Kidney (tissue), 14 donors: ENCODE results near the gene KRTAP3-2. TPM values are rescaled to one million over a fixed set of nuclear protein-coding genes. Genes with fewer than 3 reads are reported as not detected.

Source experiments
- DNase-seq, 5 donors: peaks; one replicate each; pipeline ENCODE4 v3.0.0-alpha.2; 2013 to 2020
- FAIRE-seq: peaks from 2 replicates; lab custom pipeline; 2012; peaks lifted over from hg19 to GRCh38; lab: Jason Lieb, UNC
- H3K27ac ChIP-seq, 2 donors: one replicate each; pipeline ENCODE4 v1.7.0; 2013; ENCODE audit warnings: low read depth in 2 of 2, low read length in 2 of 2, inconsistent platforms in 1 of 2
- H3K27me3 ChIP-seq: one replicate; pipeline ENCODE4 v1.7.1; 2013; ENCODE audit warnings: low read length, inconsistent platforms; ENCODE audit not compliant: control insufficient read depth, insufficient read depth
- H3K36me3 ChIP-seq, 3 donors: one replicate each; pipeline versions ENCODE4 v1.7.0 to v1.7.1; 2013; ENCODE audit warnings: low read length in 3 of 3, control low read depth in 1 of 3, inconsistent platforms in 1 of 3; ENCODE audit not compliant: insufficient read depth in 3 of 3, control insufficient read depth in 2 of 3
- H3K4me1 ChIP-seq, 3 donors: one replicate each; pipeline versions ENCODE4 v1.7.0 to v1.7.1; 2013; ENCODE audit warnings: low read length in 3 of 3, inconsistent platforms in 1 of 3, low read depth in 1 of 3; ENCODE audit not compliant: control insufficient read depth in 2 of 3, insufficient read depth in 2 of 3
- H3K4me3 ChIP-seq, 3 donors: one replicate each; pipeline versions ENCODE4 v1.7.0 to v1.8.1; 2013; ENCODE audit warnings: low read length in 3 of 3, control low read depth in 1 of 3, inconsistent platforms in 1 of 3
- H3K9ac ChIP-seq, 3 donors: one replicate each; pipeline versions ENCODE4 v1.7.0 to v1.7.1; 2013; ENCODE audit warnings: low read length in 3 of 3, control low read depth in 1 of 3, inconsistent platforms in 1 of 3
- H3K9me3 ChIP-seq, 3 donors: one replicate each; pipeline versions ENCODE4 v1.7.0 to v1.7.1; 2013; ENCODE audit warnings: low read length in 3 of 3, control low read depth in 1 of 3, inconsistent platforms in 1 of 3; ENCODE audit not compliant: control insufficient read depth in 2 of 3, insufficient read depth in 1 of 3
- intact Hi-C: fragments of 100-400 bp; cut with DNase I; formaldehyde crosslinking; loops from one replicate; pipeline ENCODE4 v1.11.1; 2022
- polyA plus RNA-seq: library from polyadenylated mRNA; stranded (reverse); fragments of 350-450 nt; fragmentation: Illumina TruSeq; extraction: RNeasy Lipid Tissue Mini Kit (QIAGEN cat#74804); gene quantifications from one replicate; pipeline ENCODE4 v1.2.3, GENCODE V29; 2014; ENCODE audit warnings: low read depth, low replicate concordance; ENCODE audit not compliant: insufficient read depth
- total RNA-seq: library from RNA; stranded (reverse); fragmentation: NEBNext Ultra II Directional; extraction: Animal tissue kit (Norgen Biotek cat#: 25700); gene quantifications from one replicate; pipeline ENCODE4 v1.2.1, GENCODE V29; 2021
- TF ChIP-seq, protein P1 (sequence below): IDR thresholded peaks from 3 replicates; pipeline ENCODE4 v1.5.1; 2012; ENCODE audit warnings: mild to moderate bottlenecking, moderate library complexity, borderline replicate concordance; ENCODE audit not compliant: insufficient read depth; ENCODE audit errors: extremely low read depth
- donor health status: control.
- donor health status: control.
- donor health status: control.
- donor health status: control.
- donor health status: control.
- donor health status: DM: yes; HTN: yes; CAD: no.
- donor health status: Normal renal cell carcinoma (clear cell type).

Gene KRTAP3-2
- total and polyA plus RNA-seq, 2 donors from 2014 or later = not detected

DNA sequence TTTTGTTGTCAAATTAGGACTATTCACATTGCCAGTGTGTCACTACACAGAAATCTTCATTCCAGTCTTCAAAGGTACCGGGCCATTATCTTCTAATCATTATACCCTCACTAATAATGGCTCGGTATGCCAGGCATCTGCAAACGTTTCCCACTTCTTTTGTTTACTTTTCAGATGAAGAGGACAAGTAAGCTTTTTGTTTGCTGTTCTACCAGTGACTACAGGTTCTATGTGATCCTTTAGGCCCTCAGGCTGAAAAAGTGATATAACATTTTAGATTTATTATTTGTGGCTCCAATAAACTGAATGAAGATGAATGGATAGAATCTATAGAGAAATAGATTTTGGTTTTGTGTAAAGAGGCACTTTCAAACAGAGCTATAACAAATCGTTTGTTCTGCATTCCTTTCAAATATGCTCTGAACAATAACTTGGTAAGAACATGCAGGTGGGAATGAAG lies 9.6 kb upstream of the KRTAP3-2 start:
- no peaks in the 10 kb centered on the region for H3K36me3 ChIP-seq
- TF ChIP-seq, protein P1, sequence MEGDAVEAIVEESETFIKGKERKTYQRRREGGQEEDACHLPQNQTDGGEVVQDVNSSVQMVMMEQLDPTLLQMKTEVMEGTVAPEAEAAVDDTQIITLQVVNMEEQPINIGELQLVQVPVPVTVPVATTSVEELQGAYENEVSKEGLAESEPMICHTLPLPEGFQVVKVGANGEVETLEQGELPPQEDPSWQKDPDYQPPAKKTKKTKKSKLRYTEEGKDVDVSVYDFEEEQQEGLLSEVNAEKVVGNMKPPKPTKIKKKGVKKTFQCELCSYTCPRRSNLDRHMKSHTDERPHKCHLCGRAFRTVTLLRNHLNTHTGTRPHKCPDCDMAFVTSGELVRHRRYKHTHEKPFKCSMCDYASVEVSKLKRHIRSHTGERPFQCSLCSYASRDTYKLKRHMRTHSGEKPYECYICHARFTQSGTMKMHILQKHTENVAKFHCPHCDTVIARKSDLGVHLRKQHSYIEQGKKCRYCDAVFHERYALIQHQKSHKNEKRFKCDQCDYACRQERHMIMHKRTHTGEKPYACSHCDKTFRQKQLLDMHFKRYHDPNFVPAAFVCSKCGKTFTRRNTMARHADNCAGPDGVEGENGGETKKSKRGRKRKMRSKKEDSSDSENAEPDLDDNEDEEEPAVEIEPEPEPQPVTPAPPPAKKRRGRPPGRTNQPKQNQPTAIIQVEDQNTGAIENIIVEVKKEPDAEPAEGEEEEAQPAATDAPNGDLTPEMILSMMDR = no peak
- no peaks in the 10 kb centered on the region for H3K9me3 ChIP-seq
- no peak overlapping the region for H3K9ac ChIP-seq
- H3K4me1 ChIP-seq = no peaks in the 10 kb centered on the region
- intact Hi-C loops = no loop called here
- no peak overlapping the region for H3K4me3 ChIP-seq
- no peak overlapping the region for H3K27ac ChIP-seq
- FAIRE-seq (no peak), DNase-seq (no peak)
- no peaks in the 10 kb centered on the region for H3K27me3 ChIP-seq

DNA sequence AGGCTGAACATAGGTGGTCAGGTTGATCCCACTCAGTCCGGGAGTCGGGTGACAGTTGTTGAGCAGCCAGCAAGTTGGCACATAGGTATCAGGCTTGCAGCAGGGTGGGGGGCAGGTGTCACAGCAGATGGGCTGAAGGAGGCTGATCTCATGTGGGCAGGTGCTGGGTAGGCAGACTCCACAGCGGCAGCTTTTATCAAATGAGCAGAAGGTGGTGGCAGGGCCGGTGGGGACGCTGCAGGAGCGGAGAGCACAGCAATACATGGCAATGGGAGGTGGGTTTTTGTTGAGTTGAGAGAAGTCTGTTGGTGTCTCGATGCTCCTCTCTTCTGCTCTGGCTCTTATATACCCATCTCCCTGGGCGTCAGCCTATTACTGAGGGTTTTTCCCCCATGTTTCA lies 9.1 kb upstream of the KRTAP3-2 start, which contains the start of gene KRTAP3-1:
Gene KRTAP3-1, minus strand, starts transcription at position 318 of the 400 bp plus-strand sequence. Its CDS starts 54 bp downstream, at position 264.
- no peak within 1 kb of the TSS for H3K9ac ChIP-seq
- no peaks in the 10 kb centered on the region for H3K36me3 ChIP-seq
- FAIRE-seq = no peak
- H3K4me1 ChIP-seq = no peaks in the 10 kb centered on the region
- intact Hi-C loops = no loop called here
- no peaks in the 10 kb centered on the region for H3K9me3 ChIP-seq
- H3K27ac ChIP-seq = no peak within 1 kb of the TSS
- no peak within 1 kb of the TSS for H3K4me3 ChIP-seq
- TF ChIP-seq, protein P1 = no peak
- no peak for DNase-seq
- H3K27me3 ChIP-seq = no peaks in the 10 kb centered on the region

DNA sequence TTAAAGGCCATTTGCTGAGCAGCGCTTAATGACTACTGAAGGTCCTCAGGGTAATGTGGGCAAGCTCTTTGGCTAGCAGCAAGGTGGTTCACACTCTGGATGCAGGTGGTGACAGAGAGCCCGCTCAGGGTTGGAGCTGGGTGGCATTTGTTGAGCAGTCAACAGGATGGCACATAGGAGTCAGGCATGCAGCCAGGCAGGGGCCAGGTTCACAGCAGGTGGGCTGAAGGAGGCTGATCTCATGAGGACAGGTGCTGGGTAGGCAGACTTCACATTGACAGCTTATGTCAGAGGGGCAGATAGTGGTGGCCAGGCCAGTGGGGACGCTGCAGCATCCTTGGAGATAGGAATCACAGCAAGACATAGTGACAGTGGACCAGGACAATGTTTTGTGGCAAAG lies 4.7 kb upstream of the KRTAP3-2 start:
- TF ChIP-seq, protein P1 = no peak
- H3K4me3 ChIP-seq = no peak overlapping the region
- intact Hi-C loops = no loop called here
- no peak overlapping the region for H3K9ac ChIP-seq
- H3K36me3 ChIP-seq = no peaks in the 10 kb centered on the region
- no peaks in the 10 kb centered on the region for H3K27me3 ChIP-seq
- DNase-seq (no peak), FAIRE-seq (no peak)
- no peak overlapping the region for H3K27ac ChIP-seq
- no peaks in the 10 kb centered on the region for H3K4me1 ChIP-seq
- no peaks in the 10 kb centered on the region for H3K9me3 ChIP-seq

DNA sequence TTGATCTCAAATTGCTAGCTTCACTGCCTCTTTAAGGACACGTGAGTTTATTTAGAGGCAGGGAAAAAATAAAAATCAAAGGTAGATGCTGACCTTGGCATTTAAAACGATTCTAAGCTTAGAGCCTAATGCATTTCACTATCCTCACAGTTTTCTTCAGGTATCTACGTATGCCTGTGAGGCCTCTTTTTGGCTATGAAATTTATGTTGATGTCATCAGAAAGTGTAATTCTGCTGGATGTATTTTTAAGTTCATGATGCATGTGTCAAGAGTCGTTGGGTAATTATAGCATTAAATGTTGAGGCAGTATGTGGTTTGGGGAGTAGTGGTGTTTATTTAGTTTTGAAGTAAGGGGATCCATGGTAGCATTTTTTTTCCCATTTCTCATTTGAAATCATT lies 4.2 kb upstream of the KRTAP3-2 start:
- Histone ChIP-seq H3K36me3 (no peaks in the 10 kb centered on the region), H3K9ac (no peak overlapping the region), H3K27me3 (no peaks in the 10 kb centered on the region), H3K4me3 (no peak overlapping the region), H3K4me1 (no peaks in the 10 kb centered on the region), H3K27ac (no peak overlapping the region), H3K9me3 (no peaks in the 10 kb centered on the region)
- TF ChIP-seq, protein P1 = no peak
- DNase-seq = no peak
- FAIRE-seq = no peak
- intact Hi-C loops = no loop called here
